Right lobe of liver (tissue), 4 donors: ENCODE data around the gene FNTB.

Experiments used
- POLR2A ChIP-seq: fragments of 450-650 bp; IDR thresholded peaks from one replicate; pipeline ENCODE4 v1.6.1; 2017; ENCODE audit warnings: antibody characterized with exemption, mild to moderate bottlenecking
- TF ChIP-seq, protein P1 (sequence below), 4 donors: fragments of 200-600 bp in 3 of 4; fragments of 450-650 bp in 1 of 4; IDR thresholded peaks; one replicate each; pipeline versions ENCODE4 v1.5.1 to v1.8.0; 2016 to 2022; ENCODE audit warnings: antibody characterized with exemption in 4 of 4, mild to moderate bottlenecking in 2 of 4
- donor health status: DM: no; HTN: no; CAD: no.
- donor health status: DM: no; HTN: no; CAD: no.
- donor health status: DM: no; HTN: yes; CAD: no.

GRCh38 chr14:65034021-65034420 lies 47.3 kb downstream of the FNTB start:
- TF ChIP-seq, protein P1, sequence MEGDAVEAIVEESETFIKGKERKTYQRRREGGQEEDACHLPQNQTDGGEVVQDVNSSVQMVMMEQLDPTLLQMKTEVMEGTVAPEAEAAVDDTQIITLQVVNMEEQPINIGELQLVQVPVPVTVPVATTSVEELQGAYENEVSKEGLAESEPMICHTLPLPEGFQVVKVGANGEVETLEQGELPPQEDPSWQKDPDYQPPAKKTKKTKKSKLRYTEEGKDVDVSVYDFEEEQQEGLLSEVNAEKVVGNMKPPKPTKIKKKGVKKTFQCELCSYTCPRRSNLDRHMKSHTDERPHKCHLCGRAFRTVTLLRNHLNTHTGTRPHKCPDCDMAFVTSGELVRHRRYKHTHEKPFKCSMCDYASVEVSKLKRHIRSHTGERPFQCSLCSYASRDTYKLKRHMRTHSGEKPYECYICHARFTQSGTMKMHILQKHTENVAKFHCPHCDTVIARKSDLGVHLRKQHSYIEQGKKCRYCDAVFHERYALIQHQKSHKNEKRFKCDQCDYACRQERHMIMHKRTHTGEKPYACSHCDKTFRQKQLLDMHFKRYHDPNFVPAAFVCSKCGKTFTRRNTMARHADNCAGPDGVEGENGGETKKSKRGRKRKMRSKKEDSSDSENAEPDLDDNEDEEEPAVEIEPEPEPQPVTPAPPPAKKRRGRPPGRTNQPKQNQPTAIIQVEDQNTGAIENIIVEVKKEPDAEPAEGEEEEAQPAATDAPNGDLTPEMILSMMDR (IDR thresholded peaks at IDR 0.05), result no peak
- TF ChIP-seq POLR2A, result no peak
